Measurements from ENCODE around the gene CTNNBL1.

DNA sequence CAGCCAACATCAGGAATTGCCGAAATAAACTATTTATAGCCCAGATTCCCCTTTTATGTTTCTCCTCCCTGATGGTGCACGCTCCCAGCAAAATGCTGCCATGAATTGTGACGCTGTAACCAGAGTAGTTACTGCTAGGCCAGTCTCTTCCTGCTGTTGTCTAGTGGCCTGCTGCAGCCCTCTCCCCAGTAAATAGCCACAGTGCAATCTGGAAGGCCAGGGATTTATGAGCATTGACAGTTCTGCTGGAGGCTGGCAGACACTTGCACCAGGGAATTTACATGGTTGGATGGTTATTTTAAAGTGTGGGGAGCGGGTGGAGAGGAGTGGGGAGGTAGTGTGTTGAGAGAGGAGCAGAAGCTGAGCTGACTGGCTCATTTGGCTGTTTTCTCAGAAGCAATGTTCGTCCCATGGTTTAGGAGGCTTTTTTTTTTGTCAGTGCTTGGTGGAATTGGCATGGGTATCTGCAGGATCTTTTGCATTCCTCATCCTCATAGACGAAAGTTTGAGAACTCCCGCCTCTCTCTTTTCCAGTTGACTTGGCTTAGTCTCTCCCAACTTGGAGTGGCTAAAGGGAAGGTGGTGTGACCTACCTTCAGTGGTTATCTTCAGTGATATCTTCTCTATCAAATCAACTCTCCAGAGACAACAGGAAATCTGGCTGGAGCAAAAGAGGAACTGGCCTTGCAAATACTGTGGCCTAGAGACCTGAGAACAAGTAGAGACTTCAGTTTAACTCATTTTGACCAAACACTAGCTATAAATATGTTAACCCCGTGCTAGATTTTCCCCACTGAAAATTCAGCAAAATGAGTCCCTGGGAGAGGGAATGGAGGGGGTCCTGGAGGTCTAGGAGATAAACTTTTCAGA is 109.8 kb downstream of the CTNNBL1 start:
- TF ChIP-seq POLR2A (IDR thresholded peaks at IDR 0.05; ENCODE audit: low read depth, low read length): no peak
- TF ChIP-seq TAF1 (IDR thresholded peaks at IDR 0.05; ENCODE audit: low read depth, low read length): no peak
- no peak for TF ChIP-seq POLR2AphosphoS5 (IDR thresholded peaks at IDR 0.05; ENCODE audit: low read depth, low read length)
